ENCODE data around the gene A2ML1.

The A2ML1 gene

GRCh38 chr12:8860165-8860961, 37.9 kb downstream of the A2ML1 start:
- H3K36me3 Mint-ChIP-seq (ENCODE audit: low read depth) = no peaks in the 10 kb centered on the region
- H3K9me3 Mint-ChIP-seq = no peaks in the 10 kb centered on the region
- H3K4me1 Mint-ChIP-seq (ENCODE audit: low read depth) = no peaks in the 10 kb centered on the region
- no peak overlapping the region for H3K27ac Mint-ChIP-seq
- DNase-seq = peak; percentile 30
- H3K4me3 Mint-ChIP-seq = no peak overlapping the region
- no peaks in the 10 kb centered on the region for H3K27me3 Mint-ChIP-seq

GRCh38 chr12:8866429-8866828, 44.0 kb downstream of the A2ML1 start:
- Mint-ChIP-seq H3K36me3 (ENCODE audit: low read depth) (no peaks in the 10 kb centered on the region), H3K27me3 (no peaks in the 10 kb centered on the region), H3K4me3 (no peak overlapping the region), H3K27ac (no peak overlapping the region), H3K4me1 (ENCODE audit: low read depth) (no peaks in the 10 kb centered on the region), H3K9me3 (no peaks in the 10 kb centered on the region)
- DNase-seq = no peak

- Mint-ChIP-seq H3K36me3 (ENCODE audit: low read depth) (no peaks in the 10 kb centered on the region), H3K27me3 (no peaks in the 10 kb centered on the region), H3K4me3 (no peak overlapping the region), H3K27ac (no peak overlapping the region), H3K4me1 (ENCODE audit: low read depth) (no peaks in the 10 kb centered on the region), H3K9me3 (no peaks in the 10 kb centered on the region)
- no peak for DNase-seq
Observed at GRCh38 chr12:8867009-8867408, 44.6 kb downstream of the A2ML1 start.

- H3K4me1 Mint-ChIP-seq (ENCODE audit: low read depth) = no peaks in the 10 kb centered on the region
- no peaks in the 10 kb centered on the region for H3K27me3 Mint-ChIP-seq
Observed at GRCh38 chr12:8867786-8868185, 45.4 kb downstream of the A2ML1 start.

GRCh38 chr12:8870586-8870985, 48.2 kb downstream of the A2ML1 start:
- no peak overlapping the region for H3K27ac Mint-ChIP-seq
- no peak overlapping the region for H3K4me3 Mint-ChIP-seq
- H3K27me3 Mint-ChIP-seq = no peaks in the 10 kb centered on the region

More at GRCh38 chr12:8867786-8868185, 45.4 kb downstream of the A2ML1 start:
- Mint-ChIP-seq H3K27ac (no peak overlapping the region), H3K9me3 (no peaks in the 10 kb centered on the region), H3K4me3 (no peak overlapping the region), H3K36me3 (ENCODE audit: low read depth) (no peaks in the 10 kb centered on the region)
- DNase-seq = no peak

GRCh38 chr12:8871068-8871467, 48.6 kb downstream of the A2ML1 start:
- H3K36me3 Mint-ChIP-seq (ENCODE audit: low read depth) = no peaks in the 10 kb centered on the region
- no peak for DNase-seq
- no peaks in the 10 kb centered on the region for H3K4me1 Mint-ChIP-seq (ENCODE audit: low read depth)
- H3K9me3 Mint-ChIP-seq = no peaks in the 10 kb centered on the region
- no peak overlapping the region for H3K4me3 Mint-ChIP-seq
- no peaks in the 10 kb centered on the region for H3K27me3 Mint-ChIP-seq
- no peak overlapping the region for H3K27ac Mint-ChIP-seq

More at GRCh38 chr12:8870586-8870985, 48.2 kb downstream of the A2ML1 start:
- no peaks in the 10 kb centered on the region for H3K4me1 Mint-ChIP-seq (ENCODE audit: low read depth)
- DNase-seq = no peak
- H3K36me3 Mint-ChIP-seq (ENCODE audit: low read depth) = no peaks in the 10 kb centered on the region
- H3K9me3 Mint-ChIP-seq = no peaks in the 10 kb centered on the region

- H3K4me3 Mint-ChIP-seq = no peak overlapping the region
- no peaks in the 10 kb centered on the region for H3K36me3 Mint-ChIP-seq (ENCODE audit: low read depth)
- H3K4me1 Mint-ChIP-seq (ENCODE audit: low read depth) = peaks cover 6% of the 10 kb centered on the region
Observed at GRCh38 chr12:8876887-8877286, 54.5 kb downstream of the A2ML1 start.

GRCh38 chr12:8886502-8887284, 64.3 kb downstream of the A2ML1 start:
- no peak for DNase-seq
- Mint-ChIP-seq H3K9me3 (no peaks in the 10 kb centered on the region), H3K27ac (no peak overlapping the region), H3K4me1 (ENCODE audit: low read depth) (peaks cover 5% of the 10 kb centered on the region), H3K27me3 (no peaks in the 10 kb centered on the region), H3K4me3 (no peak overlapping the region), H3K36me3 (ENCODE audit: low read depth) (no peaks in the 10 kb centered on the region)

More at GRCh38 chr12:8876887-8877286, 54.5 kb downstream of the A2ML1 start:
- no peak overlapping the region for H3K27ac Mint-ChIP-seq
- no peaks in the 10 kb centered on the region for H3K27me3 Mint-ChIP-seq
- no peaks in the 10 kb centered on the region for H3K9me3 Mint-ChIP-seq
- DNase-seq = no peak

GRCh38 chr12:8887285-8887715, 64.9 kb downstream of the A2ML1 start:
- Mint-ChIP-seq H3K27me3 (no peaks in the 10 kb centered on the region), H3K4me1 (ENCODE audit: low read depth) (peaks cover 5% of the 10 kb centered on the region), H3K9me3 (no peaks in the 10 kb centered on the region), H3K27ac (no peak overlapping the region), H3K4me3 (no peak overlapping the region), H3K36me3 (ENCODE audit: low read depth) (no peaks in the 10 kb centered on the region)
- no peak for DNase-seq

GRCh38 chr12:8890313-8891085, 68.1 kb downstream of the A2ML1 start:
- H3K9me3 Mint-ChIP-seq = no peaks in the 10 kb centered on the region
- H3K36me3 Mint-ChIP-seq (ENCODE audit: low read depth) = no peaks in the 10 kb centered on the region
- peaks cover 7% of the 10 kb centered on the region for H3K4me1 Mint-ChIP-seq (ENCODE audit: low read depth)
- DNase-seq = peak; percentile 61
- H3K4me3 Mint-ChIP-seq = peak overlapping the region; percentile 81
- H3K27ac Mint-ChIP-seq = no peak overlapping the region
- H3K27me3 Mint-ChIP-seq = no peaks in the 10 kb centered on the region

GRCh38 chr12:8891976-8892375, 69.6 kb downstream of the A2ML1 start:
- Mint-ChIP-seq H3K9me3 (no peaks in the 10 kb centered on the region), H3K27me3 (no peaks in the 10 kb centered on the region), H3K4me1 (ENCODE audit: low read depth) (peaks cover 7% of the 10 kb centered on the region), H3K4me3 (no peak overlapping the region), H3K27ac (no peak overlapping the region), H3K36me3 (ENCODE audit: low read depth) (no peaks in the 10 kb centered on the region)
- no peak for DNase-seq

- Mint-ChIP-seq H3K36me3 (ENCODE audit: low read depth) (no peaks in the 10 kb centered on the region), H3K27ac (no peak overlapping the region), H3K27me3 (no peaks in the 10 kb centered on the region), H3K4me3 (no peak overlapping the region), H3K4me1 (ENCODE audit: low read depth) (peaks cover 7% of the 10 kb centered on the region), H3K9me3 (no peaks in the 10 kb centered on the region)
- no peak for DNase-seq
Observed at GRCh38 chr12:8894378-8894777, 72.0 kb downstream of the A2ML1 start.

- Mint-ChIP-seq H3K4me3 (no peak overlapping the region), H3K27me3 (no peaks in the 10 kb centered on the region), H3K9me3 (no peaks in the 10 kb centered on the region), H3K4me1 (ENCODE audit: low read depth) (peaks cover 7% of the 10 kb centered on the region), H3K36me3 (ENCODE audit: low read depth) (no peaks in the 10 kb centered on the region), H3K27ac (no peak overlapping the region)
- DNase-seq = no peak
Observed at GRCh38 chr12:8894986-8895385, 72.6 kb downstream of the A2ML1 start.

GRCh38 chr12:8897081-8897480, 74.7 kb downstream of the A2ML1 start:
- H3K9me3 Mint-ChIP-seq = no peaks in the 10 kb centered on the region
- no peak for DNase-seq
- H3K27ac Mint-ChIP-seq = no peak overlapping the region
- H3K4me1 Mint-ChIP-seq (ENCODE audit: low read depth) = peaks cover 3% of the 10 kb centered on the region
- no peaks in the 10 kb centered on the region for H3K36me3 Mint-ChIP-seq (ENCODE audit: low read depth)
- H3K4me3 Mint-ChIP-seq = no peak overlapping the region
- no peaks in the 10 kb centered on the region for H3K27me3 Mint-ChIP-seq
